OCI-LY7 (cell line): Measurements from ENCODE around the gene KCNQ1.

Source experiments
- EZH2phosphoT487 ChIP-seq: fragments of 200-600 bp; sonication (generic); IDR thresholded peaks from 2 replicates; pipeline ENCODE4 v1.6.1; 2018; ENCODE audit warnings: low read depth, borderline replicate concordance, mild to moderate bottlenecking, mixed run types, antibody characterized with exemption, low read length, moderate library complexity, mixed read lengths
- TF ChIP-seq, protein P1 (sequence below): fragments of 200-600 bp; sonication (generic); conservative IDR thresholded peaks from 2 replicates; pipeline ENCODE4 v1.5.1; 2014; ENCODE audit warnings: mild to moderate bottlenecking, antibody characterized with exemption, low read length, moderate library complexity, mixed read lengths

DNA sequence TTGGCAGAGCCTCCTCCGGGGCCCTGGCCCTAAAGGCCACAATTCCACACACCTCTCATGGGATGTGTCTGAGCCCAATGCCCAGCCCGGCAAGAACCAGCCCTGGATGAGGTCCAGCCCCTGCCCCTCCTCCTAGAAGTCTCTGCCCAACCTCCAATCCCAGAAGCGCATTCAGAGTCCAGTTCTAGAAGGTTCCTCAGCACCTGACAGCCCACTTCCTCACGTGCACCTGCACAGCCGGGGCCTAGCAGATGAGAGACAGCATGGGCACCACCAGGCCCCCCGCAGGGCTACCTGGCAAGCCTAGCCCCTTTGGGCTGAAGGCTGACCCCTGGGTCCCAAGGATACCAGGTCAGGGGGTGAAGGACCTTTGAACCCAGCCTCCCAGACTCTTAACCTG lies 452.2 kb downstream of the KCNQ1 start:
- TF ChIP-seq, protein P1, sequence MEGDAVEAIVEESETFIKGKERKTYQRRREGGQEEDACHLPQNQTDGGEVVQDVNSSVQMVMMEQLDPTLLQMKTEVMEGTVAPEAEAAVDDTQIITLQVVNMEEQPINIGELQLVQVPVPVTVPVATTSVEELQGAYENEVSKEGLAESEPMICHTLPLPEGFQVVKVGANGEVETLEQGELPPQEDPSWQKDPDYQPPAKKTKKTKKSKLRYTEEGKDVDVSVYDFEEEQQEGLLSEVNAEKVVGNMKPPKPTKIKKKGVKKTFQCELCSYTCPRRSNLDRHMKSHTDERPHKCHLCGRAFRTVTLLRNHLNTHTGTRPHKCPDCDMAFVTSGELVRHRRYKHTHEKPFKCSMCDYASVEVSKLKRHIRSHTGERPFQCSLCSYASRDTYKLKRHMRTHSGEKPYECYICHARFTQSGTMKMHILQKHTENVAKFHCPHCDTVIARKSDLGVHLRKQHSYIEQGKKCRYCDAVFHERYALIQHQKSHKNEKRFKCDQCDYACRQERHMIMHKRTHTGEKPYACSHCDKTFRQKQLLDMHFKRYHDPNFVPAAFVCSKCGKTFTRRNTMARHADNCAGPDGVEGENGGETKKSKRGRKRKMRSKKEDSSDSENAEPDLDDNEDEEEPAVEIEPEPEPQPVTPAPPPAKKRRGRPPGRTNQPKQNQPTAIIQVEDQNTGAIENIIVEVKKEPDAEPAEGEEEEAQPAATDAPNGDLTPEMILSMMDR = no peak
- no peak for TF ChIP-seq EZH2phosphoT487
